H1 (cell line): ENCODE results near the gene ZMIZ1. TPM values are rescaled to one million over a fixed set of nuclear protein-coding genes. Genes with fewer than 3 reads are reported as not detected.
A peak's percentile ranks its signal among the peaks of the same experiment; 100 is the strongest.

Source experiments
- CTCF ChIA-PET: fragments of 300-600 bp; sonication (Branson Sonifier 250); formaldehyde crosslinking; loops from one replicate; lab custom pipeline; 2021; ENCODE audit not compliant: partially characterized antibody; lab: Charles Lee
- POLR2A ChIA-PET: fragments of 300-600 bp; sonication (Branson Sonifier 250); formaldehyde crosslinking; loops from one replicate; lab custom pipeline; 2021; ENCODE audit warnings: inconsistent platforms; ENCODE audit not compliant: partially characterized antibody; lab: Charles Lee
- DNase-seq, 2 experiments: peaks; one replicate each; pipeline versions ENCODE4 v3.0.0 to v3.0.0-alpha.2; 2010 to 2022; ENCODE audit warnings: low spot score in 2 of 2, low read depth in 1 of 2, mixed read lengths in 1 of 2
- FAIRE-seq: peaks from 2 replicates; lab custom pipeline; 2011; peaks lifted over from hg19 to GRCh38; lab: Jason Lieb, UNC
- H2AFZ ChIP-seq: 2 replicates; pipeline ENCODE4 v1.8.1; 2012; ENCODE audit warnings: low read length, inconsistent platforms
- H2AK5ac ChIP-seq: 2 replicates; pipeline ENCODE4 v1.6.1; 2013; ENCODE audit warnings: low read depth, low read length
- H2BK120ac ChIP-seq: replicated peaks from 2 replicates; pipeline ENCODE3; 2013; ENCODE audit warnings: low read depth, low read length, inconsistent platforms
- H2BK12ac ChIP-seq: 2 replicates; pipeline ENCODE4 v1.6.1; 2013; ENCODE audit warnings: low read depth, low read length
- H2BK15ac ChIP-seq: 2 replicates; pipeline ENCODE4 v1.6.1; 2013; ENCODE audit warnings: low read length
- H2BK20ac ChIP-seq: 2 replicates; pipeline ENCODE4 v1.6.1; 2013; ENCODE audit warnings: low read length
- H2BK5ac ChIP-seq: 2 replicates; pipeline ENCODE4 v1.6.1; 2013; ENCODE audit warnings: low read depth, low read length
- H3K14ac ChIP-seq: 2 replicates; pipeline ENCODE4 v1.6.1; 2013; ENCODE audit warnings: inconsistent platforms; ENCODE audit not compliant: insufficient read length
- H3K18ac ChIP-seq: 2 replicates; pipeline ENCODE4 v1.6.1; 2013; ENCODE audit warnings: low read length; ENCODE audit errors: extremely low read depth
- H3K23ac ChIP-seq: 2 replicates; pipeline ENCODE4 v1.6.1; 2013; ENCODE audit warnings: inconsistent platforms; ENCODE audit not compliant: insufficient read length
- H3K23me2 ChIP-seq: 2 replicates; pipeline ENCODE4 v1.6.1; 2013; ENCODE audit warnings: low read depth, low read length
- H3K27ac ChIP-seq: 2 replicates; pipeline ENCODE4 v1.6.1; 2011; ENCODE audit warnings: low read depth, low read length, inconsistent platforms
- H3K27me3 ChIP-seq, 4 experiments: replicated peaks in 1 of 4; 1 replicate in 1 of 4; 2 replicates in 3 of 4; pipeline versions ENCODE4 v1.6.1 to v1.8.1; 2011 to 2013; ENCODE audit warnings: low read length in 3 of 4, mild to moderate bottlenecking in 3 of 4, inconsistent platforms in 2 of 4, mixed read lengths in 2 of 4, moderate library complexity in 1 of 4; ENCODE audit not compliant: control insufficient read depth in 3 of 4, insufficient read depth in 3 of 4; ENCODE audit errors: extremely low read depth in 1 of 4
- H3K36me3 ChIP-seq, 4 experiments: 2 replicates each; pipeline versions ENCODE4 v1.6.1 to v1.8.1; 2011 to 2013; ENCODE audit warnings: mild to moderate bottlenecking in 4 of 4, low read length in 3 of 4, moderate library complexity in 2 of 4, control low read depth in 1 of 4, inconsistent platforms in 1 of 4; ENCODE audit not compliant: insufficient read depth in 4 of 4, control insufficient read depth in 2 of 4
- H3K4ac ChIP-seq: replicated peaks from 2 replicates; pipeline ENCODE3; 2013; ENCODE audit warnings: low read length, low read depth, mixed read lengths, inconsistent platforms; ENCODE audit not compliant: insufficient read length
- H3K4me1 ChIP-seq, 4 experiments: replicated peaks in 1 of 4; 1 replicate in 1 of 4; 2 replicates in 3 of 4; pipeline versions ENCODE4 v1.6.1 to v1.8.1; 2011 to 2013; ENCODE audit warnings: low read length in 3 of 4, inconsistent platforms in 2 of 4, mixed read lengths in 1 of 4; ENCODE audit not compliant: insufficient read depth in 4 of 4, control insufficient read depth in 3 of 4
- H3K4me2 ChIP-seq, 2 experiments: 2 replicates each; pipeline versions ENCODE4 v1.6.1 to v1.8.1; 2011 to 2013; ENCODE audit warnings: low read depth in 2 of 2, low read length in 2 of 2, control low read depth in 1 of 2, inconsistent platforms in 1 of 2, mild to moderate bottlenecking in 1 of 2; ENCODE audit not compliant: insufficient read depth in 1 of 2
- H3K4me3 ChIP-seq, 4 experiments: fragments of 200-600, 300-600 bp in 1 of 4; sonication (generic), shearing (Covaris generic), sonication (Bioruptor Twin) in 1 of 4; 2 replicates each; pipeline versions ENCODE4 v1.5.1 to v1.8.1; 2011 to 2016; ENCODE audit warnings: low read length in 4 of 4, low read depth in 3 of 4, control low read depth in 2 of 4, inconsistent platforms in 2 of 4, mild to moderate bottlenecking in 2 of 4, mixed read lengths in 1 of 4, moderate library complexity in 1 of 4; ENCODE audit not compliant: insufficient read depth in 2 of 4; ENCODE audit errors: extremely low read depth in 1 of 4
- H3K56ac ChIP-seq: replicated peaks from 2 replicates; pipeline ENCODE3; 2013; ENCODE audit warnings: low read depth, mild to moderate bottlenecking, mixed read lengths, low read length, inconsistent platforms; ENCODE audit not compliant: insufficient read length
- H3K79me1 ChIP-seq: 2 replicates; pipeline ENCODE4 v1.6.1; 2013; ENCODE audit warnings: low read depth, low read length, control low read depth
- H3K79me2 ChIP-seq, 2 experiments: 2 replicates each; pipeline versions ENCODE4 v1.6.1 to v1.8.1; 2012 to 2013; ENCODE audit warnings: low read length in 2 of 2, mild to moderate bottlenecking in 2 of 2, inconsistent platforms in 1 of 2; ENCODE audit not compliant: insufficient read depth in 2 of 2, control insufficient read depth in 1 of 2
- H3K9ac ChIP-seq, 4 experiments: replicated peaks in 1 of 4; 1 replicate in 1 of 4; 2 replicates in 3 of 4; pipeline versions ENCODE4 v1.6.1 to v1.8.1; 2011 to 2013; ENCODE audit warnings: low read depth in 3 of 4, low read length in 3 of 4, control low read depth in 2 of 4, mild to moderate bottlenecking in 2 of 4, moderate library complexity in 2 of 4, inconsistent platforms in 1 of 4; ENCODE audit errors: extremely low read depth in 1 of 4
- H3K9me3 ChIP-seq, 2 experiments: 2 replicates each; pipeline versions ENCODE4 v1.6.1 to v1.8.1; 2012 to 2013; ENCODE audit warnings: mild to moderate bottlenecking in 2 of 2, moderate library complexity in 2 of 2, control low read depth in 1 of 2, inconsistent platforms in 1 of 2, low read depth in 1 of 2, low read length in 1 of 2, mixed read lengths in 1 of 2; ENCODE audit not compliant: insufficient read depth in 2 of 2
- H4K20me1 ChIP-seq, 2 experiments: replicated peaks in 1 of 2; 2 replicates each; pipeline versions ENCODE3 to v1.8.1; 2011 to 2013; ENCODE audit warnings: inconsistent platforms in 2 of 2, low read length in 2 of 2, mild to moderate bottlenecking in 1 of 2; ENCODE audit not compliant: insufficient read depth in 2 of 2, control insufficient read depth in 1 of 2
- H4K5ac ChIP-seq: 2 replicates; pipeline ENCODE4 v1.6.1; 2013; ENCODE audit warnings: low read length, low read depth, mixed read lengths, inconsistent platforms; ENCODE audit not compliant: insufficient read length
- H4K8ac ChIP-seq: 2 replicates; pipeline ENCODE4 v1.8.0; 2013; ENCODE audit warnings: mild to moderate bottlenecking, moderate library complexity, low read length, inconsistent platforms; ENCODE audit not compliant: insufficient read depth; ENCODE audit errors: extremely low read depth
- H4K91ac ChIP-seq: replicated peaks from 2 replicates; pipeline ENCODE3; 2013; ENCODE audit warnings: low read length, mixed read lengths, inconsistent platforms; ENCODE audit not compliant: insufficient read length
- GABPA ChIP-seq: IDR thresholded peaks from 2 replicates; pipeline ENCODE4 v1.6.1; 2011; ENCODE audit warnings: mild to moderate bottlenecking, low read length, moderate library complexity, borderline replicate concordance; ENCODE audit not compliant: insufficient read depth
- KDM4A ChIP-seq: IDR thresholded peaks from one replicate; pipeline ENCODE4 v1.7.1; 2012; ENCODE audit warnings: low read depth, mild to moderate bottlenecking, moderate library complexity, low read length, inconsistent platforms; ENCODE audit not compliant: severe bottlenecking
- POLR2A ChIP-seq, 2 experiments: IDR thresholded peaks; 1 replicate in 1 of 2; 2 replicates in 1 of 2; pipeline ENCODE4 v1.6.1; 2011; ENCODE audit warnings: low read depth in 2 of 2, low read length in 2 of 2, mild to moderate bottlenecking in 2 of 2; ENCODE audit errors: control extremely low read depth in 1 of 2
- WGBS, 2 experiments: shearing (Covaris generic) in 1 of 2; methylation state at CpG; one replicate each; pipeline versions ENCODE4 v1.1.6 to v1.1.7; 2013 to 2015; ENCODE audit warnings: low lambda C conversion rate in 2 of 2, mixed read lengths in 2 of 2, inconsistent platforms in 1 of 2, low coverage in 1 of 2, missing lambda C conversion rate in 1 of 2; ENCODE audit not compliant: insufficient replicate concordance in 2 of 2, insufficient coverage in 1 of 2, insufficient read length in 1 of 2; ENCODE audit errors: extremely low coverage in 1 of 2, missing lambda C conversion rate in 1 of 2; 5-methylcytosine and 5-hydroxymethylcytosine counted together
- polyA plus RNA-seq, 7 experiments: library from polyadenylated mRNA; depleted of rRNA in 3 of 7; stranded (reverse) in 5 of 7; unstranded in 2 of 7; fragments of >200 nt in 5 of 7; fragments of 200-250 nt in 2 of 7; gene quantifications; 1 replicate in 5 of 7; 2 replicates in 1 of 7; 4 replicates in 1 of 7; pipeline versions ENCODE4 v1.2.1 to v1.2.3, GENCODE V29; 2011 to 2013; ENCODE audit warnings: missing spikeins in 2 of 7, mixed read lengths in 2 of 7
- total RNA-seq: library from RNA; stranded (reverse); fragmentation: NEBNext Ultra II Directional; extraction: Animal tissue kit (Norgen Biotek cat#: 25700); gene quantifications from 2 replicates; pipeline ENCODE4 v1.2.1, GENCODE V29; 2021
- TF ChIP-seq, protein P1 (sequence below), 3 experiments: IDR thresholded peaks; 1 replicate in 2 of 3; 2 replicates in 1 of 3; pipeline versions ENCODE4 v1.5.1 to v1.6.1; 2011; ENCODE audit warnings: low read length in 3 of 3, mild to moderate bottlenecking in 3 of 3, inconsistent platforms in 2 of 3, low read depth in 1 of 3, moderate library complexity in 1 of 3; ENCODE audit not compliant: insufficient read depth in 1 of 3; ENCODE audit errors: control extremely low read depth in 1 of 3

The ZMIZ1 gene
- total and polyA plus RNA-seq, 2 of the 8 experiments (the other 6 are each of a cell fraction or from before 2014, with no cell fraction given), result 8.1 to 28.0 TPM

DNA sequence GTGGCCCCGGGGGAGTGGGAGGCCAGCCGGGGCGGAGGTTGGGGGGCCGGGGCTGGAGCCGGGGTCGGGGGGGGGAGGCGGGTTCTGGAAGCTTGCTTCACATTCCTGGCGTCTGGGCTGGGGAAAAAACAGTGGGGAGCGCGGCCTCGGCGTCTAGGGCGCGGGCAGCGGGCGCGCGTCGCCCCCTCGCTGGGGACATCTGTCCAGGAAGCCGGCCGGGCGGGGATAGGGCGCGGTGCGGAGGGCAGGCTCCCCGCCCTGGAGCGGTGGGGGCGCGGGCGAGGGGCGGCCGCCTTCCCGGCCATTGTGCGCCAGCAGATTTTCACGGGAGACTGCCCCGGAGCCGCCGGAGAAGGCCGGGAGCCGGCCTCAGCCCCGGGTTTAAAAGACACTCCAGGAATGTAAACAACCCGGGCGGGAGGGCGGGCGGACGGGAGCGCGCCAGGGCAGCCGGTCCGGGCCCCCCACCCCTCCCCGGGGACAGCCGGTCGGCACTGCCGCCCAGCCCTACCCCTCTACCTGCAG, 1.4 kb downstream of the ZMIZ1 start:
- Histone ChIP-seq H3K18ac (peak overlapping the region; percentile 78; the same call in 1 of the 2 replicates), H3K56ac (peak overlapping the region; percentile 74), H3K4me2 (peak overlapping the region; percentile 90 to 100), H3K4me1 (peaks cover 15 to 42% (median 23%) of the 10 kb centered on the region in 4 experiments), H3K9ac (peak overlapping the region in 2 of 4 experiments; percentile 23 to 69; a peak in 4 of 7 replicates), H3K36me3 (no peaks in the 10 kb centered on the region), H3K9me3 (no peaks in the 10 kb centered on the region), H2AK5ac (no peak overlapping the region), H2BK15ac (no peak overlapping the region), H2AFZ (no peak overlapping the region), H4K91ac (no peak overlapping the region), H3K4me3 (peak overlapping the region; percentile 87 to 96 (median 88)), H3K27ac (no peak overlapping the region), H2BK120ac (no peak overlapping the region), H3K27me3 (peaks cover 0 to 14% (median 8%) of the 10 kb centered on the region in 4 experiments; a peak in 4 of 7 replicates), H2BK20ac (no peak overlapping the region), H2BK12ac (no peak overlapping the region), H4K5ac (peak overlapping the region; percentile 35), H3K14ac (no peak overlapping the region), H3K23ac (no peak overlapping the region), H3K79me2 (peaks cover 21 to 57% of the 10 kb centered on the region in 2 experiments), H2BK5ac (no peak overlapping the region), H3K23me2 (peaks cover 29% of the 10 kb centered on the region), H3K79me1 (peaks cover 16% of the 10 kb centered on the region), H4K8ac (peak overlapping the region; percentile 89; the same call in 1 of the 2 replicates), H4K20me1 (peaks cover 21% of the 10 kb centered on the region in 2 experiments), H3K4ac (no peak overlapping the region)
- DNase-seq (no peak), FAIRE-seq (no peak)
- WGBS, 2 experiments, result 3% methylated on average over 16 of the region's 55 CpGs; no CpG with 5 or more reads in 1 of the 2 experiments
- ChIA-PET POLR2A (interaction anchor here (0.8 kb wide), 1 partner anchor 95 kb away, joined by 3 read pairs; no protein-coding TSS in a partner anchor), CTCF (interaction anchor here (1.0 to 2.9 kb wide), 4 partner anchors 21 to 125 kb away, joined by 3 to 16 read pairs (median 4); no protein-coding TSS in a partner anchor)
- TF ChIP-seq GABPA (no peak), KDM4A (peak; percentile 10), POLR2A (IDR thresholded peaks at IDR 0.05; ENCODE audit: control extremely low read depth in 1 of 2, low read depth in 2 of 2, low read length in 2 of 2) (0 out of 3 replicates have a peak, but pooled peaks of 1 of the 2 experiments have one; percentile 12)
- TF ChIP-seq, protein P1, sequence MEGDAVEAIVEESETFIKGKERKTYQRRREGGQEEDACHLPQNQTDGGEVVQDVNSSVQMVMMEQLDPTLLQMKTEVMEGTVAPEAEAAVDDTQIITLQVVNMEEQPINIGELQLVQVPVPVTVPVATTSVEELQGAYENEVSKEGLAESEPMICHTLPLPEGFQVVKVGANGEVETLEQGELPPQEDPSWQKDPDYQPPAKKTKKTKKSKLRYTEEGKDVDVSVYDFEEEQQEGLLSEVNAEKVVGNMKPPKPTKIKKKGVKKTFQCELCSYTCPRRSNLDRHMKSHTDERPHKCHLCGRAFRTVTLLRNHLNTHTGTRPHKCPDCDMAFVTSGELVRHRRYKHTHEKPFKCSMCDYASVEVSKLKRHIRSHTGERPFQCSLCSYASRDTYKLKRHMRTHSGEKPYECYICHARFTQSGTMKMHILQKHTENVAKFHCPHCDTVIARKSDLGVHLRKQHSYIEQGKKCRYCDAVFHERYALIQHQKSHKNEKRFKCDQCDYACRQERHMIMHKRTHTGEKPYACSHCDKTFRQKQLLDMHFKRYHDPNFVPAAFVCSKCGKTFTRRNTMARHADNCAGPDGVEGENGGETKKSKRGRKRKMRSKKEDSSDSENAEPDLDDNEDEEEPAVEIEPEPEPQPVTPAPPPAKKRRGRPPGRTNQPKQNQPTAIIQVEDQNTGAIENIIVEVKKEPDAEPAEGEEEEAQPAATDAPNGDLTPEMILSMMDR (IDR thresholded peaks at IDR 0.05; ENCODE audit: control extremely low read depth in 1 of 3, insufficient read depth in 1 of 3, low read depth in 1 of 3, low read length in 3 of 3), result no peak
